ENCODE measurements around the gene B3GNT5. TPM values are rescaled to one million over a fixed set of nuclear protein-coding genes. Genes with fewer than 3 reads are reported as not detected.

Gene B3GNT5
- total and polyA plus RNA-seq, 2 of the 8 experiments (the other 6 are each of a cell fraction or from before 2014, with no cell fraction given), result 2.4 to 9.7 TPM

- peak; percentile 57 for TF ChIP-seq ASH2L (IDR thresholded peaks at IDR 0.05; ENCODE audit: low read length)
Measured at GRCh38 chr3:183254487-183255347, 1.7 kb downstream of the B3GNT5 start (continued).

Measured in H1 (cell line).